AG10803 (cell line): ENCODE data around the gene TEX38.
A peak's percentile ranks its signal among the peaks of the same experiment; 100 is the strongest.
"Not testable (repeated sequence)": the region's sequence is repeated elsewhere in the genome, so short reads cannot be mapped to it uniquely, and the experiment has no call there.

ENCODE experiments used
- DNase-seq: peaks from one replicate; pipeline ENCODE4 v3.0.0; 2010; ENCODE audit warnings: low read depth
- H3K4me3 ChIP-seq: 2 replicates; pipeline ENCODE4 v1.5.1; 2011; ENCODE audit warnings: mild to moderate bottlenecking, low read length, control low read depth
- TF ChIP-seq, protein P1 (sequence below): conservative IDR thresholded peaks from 2 replicates; pipeline ENCODE4 v1.5.1; 2011; ENCODE audit warnings: mild to moderate bottlenecking, low read length, control low read depth, inconsistent platforms

TEX38 gene

DNA sequence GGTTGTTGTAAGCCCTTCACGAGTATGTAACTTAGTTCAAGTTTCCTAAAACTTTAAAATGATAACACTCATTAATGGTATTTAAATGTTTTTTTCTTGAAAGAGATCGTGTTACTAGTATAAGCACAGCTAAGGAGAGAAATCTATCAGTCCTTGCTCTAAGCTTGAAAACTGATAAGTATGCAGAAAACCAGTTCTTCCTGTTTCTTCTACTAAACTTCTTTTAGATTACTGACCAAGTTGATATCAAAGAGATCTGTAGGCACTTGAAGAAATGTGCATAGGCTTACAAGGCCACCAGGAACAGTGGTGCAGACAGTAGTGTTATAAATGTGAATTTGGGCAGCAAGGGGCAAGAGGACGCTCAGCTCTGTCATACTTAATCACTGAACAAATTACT, 43.3 kb downstream of the TEX38 start:
- TF ChIP-seq, protein P1, sequence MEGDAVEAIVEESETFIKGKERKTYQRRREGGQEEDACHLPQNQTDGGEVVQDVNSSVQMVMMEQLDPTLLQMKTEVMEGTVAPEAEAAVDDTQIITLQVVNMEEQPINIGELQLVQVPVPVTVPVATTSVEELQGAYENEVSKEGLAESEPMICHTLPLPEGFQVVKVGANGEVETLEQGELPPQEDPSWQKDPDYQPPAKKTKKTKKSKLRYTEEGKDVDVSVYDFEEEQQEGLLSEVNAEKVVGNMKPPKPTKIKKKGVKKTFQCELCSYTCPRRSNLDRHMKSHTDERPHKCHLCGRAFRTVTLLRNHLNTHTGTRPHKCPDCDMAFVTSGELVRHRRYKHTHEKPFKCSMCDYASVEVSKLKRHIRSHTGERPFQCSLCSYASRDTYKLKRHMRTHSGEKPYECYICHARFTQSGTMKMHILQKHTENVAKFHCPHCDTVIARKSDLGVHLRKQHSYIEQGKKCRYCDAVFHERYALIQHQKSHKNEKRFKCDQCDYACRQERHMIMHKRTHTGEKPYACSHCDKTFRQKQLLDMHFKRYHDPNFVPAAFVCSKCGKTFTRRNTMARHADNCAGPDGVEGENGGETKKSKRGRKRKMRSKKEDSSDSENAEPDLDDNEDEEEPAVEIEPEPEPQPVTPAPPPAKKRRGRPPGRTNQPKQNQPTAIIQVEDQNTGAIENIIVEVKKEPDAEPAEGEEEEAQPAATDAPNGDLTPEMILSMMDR: no peak
- H3K4me3 ChIP-seq: no peak overlapping the region
- no peak for DNase-seq

DNA sequence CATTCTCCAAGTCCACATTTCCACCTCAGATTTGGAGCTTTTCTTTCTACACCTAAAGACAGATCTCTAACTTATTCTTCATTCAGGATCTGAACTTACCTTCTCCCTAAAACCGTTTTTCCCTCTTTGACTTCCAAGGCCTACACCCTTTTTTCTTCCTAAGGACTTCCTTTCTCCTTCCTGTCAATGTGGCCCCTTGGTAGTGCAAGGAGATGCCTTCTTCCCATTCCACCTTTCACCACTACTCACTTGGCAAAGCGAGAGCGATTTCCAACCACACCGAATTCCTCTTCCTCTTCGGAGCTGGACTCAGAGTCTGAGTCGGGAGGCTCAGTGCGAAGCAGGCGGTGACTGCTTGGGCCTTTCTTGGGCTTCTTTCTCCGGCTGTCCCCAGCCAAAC, 46.0 kb downstream of the TEX38 start:
- H3K4me3 ChIP-seq: peak overlapping the region; percentile 66
- no peak for DNase-seq
- TF ChIP-seq, protein P1: no peak

GRCh38 chr1:46718340-46718726, 46.7 kb downstream of the TEX38 start:
- DNase-seq: no peak
- peak overlapping the region; percentile 66 for H3K4me3 ChIP-seq
- TF ChIP-seq, protein P1: no peak

- H3K4me3 ChIP-seq: peak within 1 kb of the TSS; percentile 66
- TF ChIP-seq, protein P1: no peak
These were observed 47.3 kb downstream of the TEX38 start, which contains the start of gene EFCAB14 for GRCh38 chr1:46718727-46719622. Gene EFCAB14, minus strand, starts transcription at chr1:46719114. Its CDS starts 1,027 bp downstream, at chr1:46718087.

DNA sequence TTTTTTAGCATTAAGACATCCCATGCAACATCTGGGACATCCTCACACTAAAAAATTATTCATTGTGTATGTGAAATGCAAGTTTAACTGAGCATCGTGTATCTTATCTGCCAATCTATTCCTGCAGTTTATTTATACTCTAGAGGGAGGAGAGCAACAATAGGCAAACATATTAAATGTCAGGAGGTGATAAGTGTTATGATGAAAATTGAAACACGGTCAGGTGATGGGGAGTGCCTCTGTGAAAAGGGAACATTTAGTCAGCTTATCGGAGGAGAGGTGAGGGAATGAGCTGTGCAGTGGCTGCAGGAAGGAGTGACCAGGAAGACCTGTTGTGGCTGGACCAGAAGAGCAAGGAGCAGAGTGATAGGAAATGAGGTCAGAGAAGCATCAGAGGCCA, 48.0 kb downstream of the TEX38 start:
- DNase-seq: no peak
- H3K4me3 ChIP-seq: peak overlapping the region; percentile 66; the same call in 1 of the 2 replicates
- TF ChIP-seq, protein P1: no peak

More at GRCh38 chr1:46718727-46719622, 47.3 kb downstream of the TEX38 start, which contains the start of gene EFCAB14:
- peak; percentile 86 for DNase-seq

GRCh38 chr1:46720319-46720718, 48.7 kb downstream of the TEX38 start:
- not testable (repeated sequence) for DNase-seq

DNA sequence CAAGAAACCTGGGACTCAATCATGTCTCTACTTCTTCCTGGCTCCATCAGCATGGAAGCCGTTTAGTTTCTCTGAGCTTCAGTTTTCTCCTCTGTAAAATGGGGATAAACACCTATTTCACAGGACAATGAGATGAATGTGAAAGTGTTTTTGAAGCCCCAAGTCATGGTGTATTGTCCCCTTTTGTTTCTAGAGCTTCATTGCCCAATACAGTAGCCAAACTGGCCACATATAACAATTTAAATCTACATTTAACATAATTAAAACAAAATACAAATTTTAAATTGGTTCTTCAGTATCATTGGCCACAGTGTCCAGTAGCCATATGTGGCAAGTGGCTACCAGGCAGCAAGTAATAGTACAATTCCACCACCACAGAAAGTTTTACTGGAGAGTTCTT, 49.5 kb downstream of the TEX38 start:
- DNase-seq: no peak
- TF ChIP-seq, protein P1: no peak
- no peak overlapping the region for H3K4me3 ChIP-seq

More at GRCh38 chr1:46720319-46720718, 48.7 kb downstream of the TEX38 start:
- H3K4me3 ChIP-seq: not testable (repeated sequence)
